Measurements from ENCODE around the gene NDUFS7.

DNA sequence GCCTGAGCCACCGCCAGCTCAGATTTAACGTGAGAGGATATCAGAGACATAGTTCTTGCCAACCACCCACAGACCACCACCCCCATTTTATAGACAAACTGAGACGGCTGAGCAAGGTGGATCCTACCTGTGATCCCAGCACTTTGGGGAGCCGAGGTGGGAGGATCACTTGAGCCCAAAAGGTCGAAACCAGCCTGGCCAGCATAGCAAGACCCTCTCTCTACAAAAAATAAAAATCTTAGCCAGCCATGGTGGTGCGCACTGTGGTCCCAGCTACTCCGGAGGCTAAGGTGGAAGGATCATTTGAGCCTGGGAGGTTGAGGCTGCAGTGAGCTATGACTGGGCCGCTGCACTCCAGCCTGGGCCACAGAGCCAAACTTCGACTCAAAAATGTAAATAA is 30.6 kb upstream of the NDUFS7 start:
- TF ChIP-seq, protein P1, sequence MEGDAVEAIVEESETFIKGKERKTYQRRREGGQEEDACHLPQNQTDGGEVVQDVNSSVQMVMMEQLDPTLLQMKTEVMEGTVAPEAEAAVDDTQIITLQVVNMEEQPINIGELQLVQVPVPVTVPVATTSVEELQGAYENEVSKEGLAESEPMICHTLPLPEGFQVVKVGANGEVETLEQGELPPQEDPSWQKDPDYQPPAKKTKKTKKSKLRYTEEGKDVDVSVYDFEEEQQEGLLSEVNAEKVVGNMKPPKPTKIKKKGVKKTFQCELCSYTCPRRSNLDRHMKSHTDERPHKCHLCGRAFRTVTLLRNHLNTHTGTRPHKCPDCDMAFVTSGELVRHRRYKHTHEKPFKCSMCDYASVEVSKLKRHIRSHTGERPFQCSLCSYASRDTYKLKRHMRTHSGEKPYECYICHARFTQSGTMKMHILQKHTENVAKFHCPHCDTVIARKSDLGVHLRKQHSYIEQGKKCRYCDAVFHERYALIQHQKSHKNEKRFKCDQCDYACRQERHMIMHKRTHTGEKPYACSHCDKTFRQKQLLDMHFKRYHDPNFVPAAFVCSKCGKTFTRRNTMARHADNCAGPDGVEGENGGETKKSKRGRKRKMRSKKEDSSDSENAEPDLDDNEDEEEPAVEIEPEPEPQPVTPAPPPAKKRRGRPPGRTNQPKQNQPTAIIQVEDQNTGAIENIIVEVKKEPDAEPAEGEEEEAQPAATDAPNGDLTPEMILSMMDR (IDR thresholded peaks at IDR 0.05; ENCODE audit: extremely low read depth in 1 of 2, insufficient read depth in 1 of 2, low read depth in 1 of 2, low read length in 2 of 2) = no peak
- TF ChIP-seq POLR2A (IDR thresholded peaks at IDR 0.05; ENCODE audit: low read depth, low read length) (no peak), EZH2 (IDR thresholded peaks at IDR 0.05; ENCODE audit: borderline replicate concordance, low read depth, low read length, severe bottlenecking) (no peak), JUN (IDR thresholded peaks at IDR 0.05; ENCODE audit: borderline replicate concordance, insufficient read depth, insufficient read length, low read depth) (no peak), POLR2AphosphoS5 (IDR thresholded peaks at IDR 0.05; ENCODE audit: insufficient read depth, low read depth, low read length) (no peak), MYC (IDR thresholded peaks at IDR 0.05; ENCODE audit: low read depth, low read length) (no peak), GATA2 (IDR thresholded peaks at IDR 0.05; ENCODE audit: insufficient read depth, insufficient read length, low read depth, low read length) (no peak)
- TF ChIP-seq, protein P2, sequence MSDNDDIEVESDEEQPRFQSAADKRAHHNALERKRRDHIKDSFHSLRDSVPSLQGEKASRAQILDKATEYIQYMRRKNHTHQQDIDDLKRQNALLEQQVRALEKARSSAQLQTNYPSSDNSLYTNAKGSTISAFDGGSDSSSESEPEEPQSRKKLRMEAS (IDR thresholded peaks at IDR 0.05; ENCODE audit: insufficient read depth, insufficient read length) = no peak
